HL-60 (cell line): ENCODE data around the gene ALOX15.
"Not testable (repeated sequence)": the region's sequence is repeated elsewhere in the genome, so short reads cannot be mapped to it uniquely, and the experiment has no call there.

Source experiments
- DNase-seq, 2 experiments: peaks; one replicate each; pipeline ENCODE4 v3.0.0-alpha.2; 2010 to 2020; ENCODE audit warnings: low read depth in 1 of 2, low spot score in 1 of 2
- H3K27ac ChIP-seq: fragments of 250-450 bp; sonication (Bioruptor Pico); replicated peaks from 2 replicates; pipeline ENCODE4 v1.5.1; 2020; ENCODE audit warnings: mild to moderate bottlenecking, moderate library complexity
- H3K27me3 ChIP-seq: fragments of 250-450 bp; sonication (Bioruptor Pico); 2 replicates; pipeline ENCODE4 v1.5.1; 2021; ENCODE audit warnings: mild to moderate bottlenecking, moderate library complexity; ENCODE audit not compliant: insufficient read depth, poor library complexity, severe bottlenecking
- H3K4me3 ChIP-seq: replicated peaks from 2 replicates; pipeline ENCODE4 v1.5.1; 2011; ENCODE audit warnings: mild to moderate bottlenecking, control low read depth, low read length; ENCODE audit not compliant: insufficient read depth
- GABPA ChIP-seq: IDR thresholded peaks from 2 replicates; pipeline ENCODE4 v1.6.1; 2012; ENCODE audit warnings: low read depth
- POLR2AphosphoS5 ChIP-seq: IDR thresholded peaks from 2 replicates; pipeline ENCODE4 v1.6.1; 2012; ENCODE audit warnings: low read depth
- SPI1 ChIP-seq: IDR thresholded peaks from 2 replicates; pipeline ENCODE4 v1.6.1; 2012; ENCODE audit warnings: low read depth, mild to moderate bottlenecking, borderline replicate concordance
- TF ChIP-seq, protein P1 (sequence below): IDR thresholded peaks from 2 replicates; pipeline ENCODE4 v1.6.1; 2012; ENCODE audit warnings: low read depth; ENCODE audit not compliant: insufficient replicate concordance
- TF ChIP-seq, protein P2 (sequence below): IDR thresholded peaks from one replicate; pipeline ENCODE4 v1.5.1; 2011; ENCODE audit warnings: low read length, control low read depth, inconsistent platforms; ENCODE audit not compliant: insufficient read depth

The ALOX15 gene

DNA sequence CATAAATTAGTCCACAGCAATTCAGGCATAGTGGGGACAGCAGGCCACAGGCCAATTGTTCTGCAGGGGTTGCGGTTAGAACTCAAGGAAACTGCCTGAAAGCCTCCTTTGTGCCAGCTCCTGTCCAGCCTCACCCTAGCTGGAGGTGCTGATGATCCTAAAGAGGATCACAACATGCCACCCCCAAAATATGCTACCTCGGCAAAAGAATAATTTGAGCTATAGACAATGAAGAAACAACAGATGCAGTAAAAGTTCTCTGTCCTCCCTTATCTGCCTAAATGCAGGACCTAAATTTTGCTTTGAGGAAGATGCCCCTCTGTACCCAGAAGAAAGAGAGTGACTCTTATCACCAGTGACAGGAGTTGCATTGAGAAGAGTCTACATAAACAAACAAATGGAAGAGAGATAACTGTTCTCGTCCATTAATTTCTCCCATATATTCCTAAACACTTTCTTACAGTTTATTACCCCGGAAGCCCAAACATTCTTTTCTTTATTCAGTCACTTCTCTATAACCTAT lies 14.7 kb downstream of the ALOX15 start:
- no peak overlapping the region for H3K4me3 ChIP-seq
- no peak overlapping the region for H3K27ac ChIP-seq
- no peaks in the 10 kb centered on the region for H3K27me3 ChIP-seq
- no peak for DNase-seq
- TF ChIP-seq, protein P1, sequence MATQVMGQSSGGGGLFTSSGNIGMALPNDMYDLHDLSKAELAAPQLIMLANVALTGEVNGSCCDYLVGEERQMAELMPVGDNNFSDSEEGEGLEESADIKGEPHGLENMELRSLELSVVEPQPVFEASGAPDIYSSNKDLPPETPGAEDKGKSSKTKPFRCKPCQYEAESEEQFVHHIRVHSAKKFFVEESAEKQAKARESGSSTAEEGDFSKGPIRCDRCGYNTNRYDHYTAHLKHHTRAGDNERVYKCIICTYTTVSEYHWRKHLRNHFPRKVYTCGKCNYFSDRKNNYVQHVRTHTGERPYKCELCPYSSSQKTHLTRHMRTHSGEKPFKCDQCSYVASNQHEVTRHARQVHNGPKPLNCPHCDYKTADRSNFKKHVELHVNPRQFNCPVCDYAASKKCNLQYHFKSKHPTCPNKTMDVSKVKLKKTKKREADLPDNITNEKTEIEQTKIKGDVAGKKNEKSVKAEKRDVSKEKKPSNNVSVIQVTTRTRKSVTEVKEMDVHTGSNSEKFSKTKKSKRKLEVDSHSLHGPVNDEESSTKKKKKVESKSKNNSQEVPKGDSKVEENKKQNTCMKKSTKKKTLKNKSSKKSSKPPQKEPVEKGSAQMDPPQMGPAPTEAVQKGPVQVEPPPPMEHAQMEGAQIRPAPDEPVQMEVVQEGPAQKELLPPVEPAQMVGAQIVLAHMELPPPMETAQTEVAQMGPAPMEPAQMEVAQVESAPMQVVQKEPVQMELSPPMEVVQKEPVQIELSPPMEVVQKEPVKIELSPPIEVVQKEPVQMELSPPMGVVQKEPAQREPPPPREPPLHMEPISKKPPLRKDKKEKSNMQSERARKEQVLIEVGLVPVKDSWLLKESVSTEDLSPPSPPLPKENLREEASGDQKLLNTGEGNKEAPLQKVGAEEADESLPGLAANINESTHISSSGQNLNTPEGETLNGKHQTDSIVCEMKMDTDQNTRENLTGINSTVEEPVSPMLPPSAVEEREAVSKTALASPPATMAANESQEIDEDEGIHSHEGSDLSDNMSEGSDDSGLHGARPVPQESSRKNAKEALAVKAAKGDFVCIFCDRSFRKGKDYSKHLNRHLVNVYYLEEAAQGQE = no peak
- TF ChIP-seq SPI1 (no peak), POLR2AphosphoS5 (no peak), GABPA (no peak)
- TF ChIP-seq, protein P2, sequence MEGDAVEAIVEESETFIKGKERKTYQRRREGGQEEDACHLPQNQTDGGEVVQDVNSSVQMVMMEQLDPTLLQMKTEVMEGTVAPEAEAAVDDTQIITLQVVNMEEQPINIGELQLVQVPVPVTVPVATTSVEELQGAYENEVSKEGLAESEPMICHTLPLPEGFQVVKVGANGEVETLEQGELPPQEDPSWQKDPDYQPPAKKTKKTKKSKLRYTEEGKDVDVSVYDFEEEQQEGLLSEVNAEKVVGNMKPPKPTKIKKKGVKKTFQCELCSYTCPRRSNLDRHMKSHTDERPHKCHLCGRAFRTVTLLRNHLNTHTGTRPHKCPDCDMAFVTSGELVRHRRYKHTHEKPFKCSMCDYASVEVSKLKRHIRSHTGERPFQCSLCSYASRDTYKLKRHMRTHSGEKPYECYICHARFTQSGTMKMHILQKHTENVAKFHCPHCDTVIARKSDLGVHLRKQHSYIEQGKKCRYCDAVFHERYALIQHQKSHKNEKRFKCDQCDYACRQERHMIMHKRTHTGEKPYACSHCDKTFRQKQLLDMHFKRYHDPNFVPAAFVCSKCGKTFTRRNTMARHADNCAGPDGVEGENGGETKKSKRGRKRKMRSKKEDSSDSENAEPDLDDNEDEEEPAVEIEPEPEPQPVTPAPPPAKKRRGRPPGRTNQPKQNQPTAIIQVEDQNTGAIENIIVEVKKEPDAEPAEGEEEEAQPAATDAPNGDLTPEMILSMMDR = no peak

DNA sequence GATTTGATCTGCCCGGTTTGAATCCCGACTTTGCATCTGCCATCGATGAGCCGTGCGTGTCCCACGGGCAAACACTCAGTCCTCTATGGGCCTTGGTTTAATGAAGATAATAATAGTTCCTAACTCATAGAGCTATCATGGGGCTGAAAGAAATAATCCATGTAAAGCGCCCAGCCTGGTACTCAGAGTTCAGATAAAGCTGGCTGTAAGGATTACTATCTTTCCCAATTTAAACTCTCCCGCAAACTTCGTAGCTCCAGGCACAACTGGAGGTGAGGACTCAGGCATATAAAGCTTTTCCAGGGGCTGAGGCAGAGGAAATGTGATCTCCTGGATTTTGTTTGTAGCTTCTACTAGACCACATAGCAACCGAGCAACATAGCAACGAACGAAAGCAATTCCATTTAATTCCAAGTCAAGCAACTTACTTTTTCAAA lies 16.3 kb downstream of the ALOX15 start:
- Histone ChIP-seq H3K27ac (no peak overlapping the region), H3K27me3 (no peaks in the 10 kb centered on the region), H3K4me3 (no peak overlapping the region)
- no peak for DNase-seq
- TF ChIP-seq, protein P1 = no peak
- TF ChIP-seq POLR2AphosphoS5 (no peak), SPI1 (no peak)
- TF ChIP-seq, protein P2 = no peak

DNA sequence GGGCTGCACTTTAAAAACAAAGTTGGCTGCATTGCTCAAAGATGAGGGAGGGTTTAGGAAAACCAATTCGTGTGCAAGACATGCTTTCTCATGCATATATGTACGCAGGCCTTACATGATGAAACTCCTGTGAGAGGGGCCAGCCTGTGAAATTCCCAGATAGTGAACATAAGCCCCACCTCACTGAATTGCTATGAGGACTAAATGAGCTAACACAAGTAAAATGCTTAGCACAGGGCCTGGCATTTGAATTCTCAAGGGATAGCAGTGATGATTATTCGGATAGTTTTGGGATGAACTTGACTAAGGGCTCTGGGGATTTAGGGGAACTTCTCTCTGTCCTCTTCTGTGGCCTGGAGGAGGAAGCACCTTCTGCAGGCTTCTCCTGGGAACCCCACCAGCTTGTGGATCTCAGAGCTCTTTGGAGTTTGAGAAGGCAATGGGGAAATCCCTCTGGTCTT lies 17.0 kb downstream of the ALOX15 start:
- H3K27me3 ChIP-seq, DNase-seq, H3K4me3 ChIP-seq, H3K27ac ChIP-seq: not testable (repeated sequence)

DNA sequence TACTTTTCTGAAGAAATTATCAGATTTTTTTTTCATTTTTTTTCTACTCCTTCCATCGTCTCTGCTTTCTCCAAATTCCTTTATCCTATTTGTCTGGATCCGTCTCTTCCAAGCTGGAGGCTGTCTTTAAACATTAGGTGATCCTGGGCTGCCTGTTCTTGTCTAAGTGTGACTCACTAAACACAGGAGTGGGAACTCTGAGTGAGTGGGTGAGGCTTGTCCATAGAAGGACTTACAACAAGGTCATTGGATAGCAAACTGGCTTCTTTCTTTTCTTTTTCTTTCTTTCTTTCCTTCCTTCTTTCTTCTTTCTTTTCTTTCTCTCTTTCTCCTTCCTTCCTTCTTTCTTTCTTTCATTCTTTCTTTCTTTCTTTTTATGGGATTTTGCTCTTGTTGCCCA lies 18.2 kb downstream of the ALOX15 start:
- Histone ChIP-seq H3K27me3 (no peaks in the 10 kb centered on the region), H3K4me3 (no peak overlapping the region), H3K27ac (no peak overlapping the region)
- no peak for DNase-seq
- TF ChIP-seq, protein P2 = no peak
- TF ChIP-seq SPI1 (no peak), POLR2AphosphoS5 (no peak), GABPA (no peak)
- TF ChIP-seq, protein P1 = no peak
